Right renal pelvis (tissue), 4 donors: ENCODE data around the gene CILP. TPM values are rescaled to one million over a fixed set of nuclear protein-coding genes. Genes with fewer than 3 reads are reported as not detected.
"Not testable (repeated sequence)": the region's sequence is repeated elsewhere in the genome, so short reads cannot be mapped to it uniquely, and the experiment has no call there.

Experiments
- DNase-seq, 4 donors: peaks; one replicate each; pipeline ENCODE4 v3.0.0-alpha.2; 2013; ENCODE audit warnings: low read depth in 4 of 4, low spot score in 3 of 4, missing footprints in 1 of 4
- polyA plus RNA-seq, 4 donors: library from polyadenylated mRNA; unstranded; fragments of 120-200 nt; gene quantifications; one replicate each; pipeline ENCODE4 v1.2.1, GENCODE V29; 2013; ENCODE audit not compliant: insufficient read length in 4 of 4

CILP gene
- polyA plus RNA-seq, 4 donors: 3.1 to 4.3 (median 3.8) TPM

DNA sequence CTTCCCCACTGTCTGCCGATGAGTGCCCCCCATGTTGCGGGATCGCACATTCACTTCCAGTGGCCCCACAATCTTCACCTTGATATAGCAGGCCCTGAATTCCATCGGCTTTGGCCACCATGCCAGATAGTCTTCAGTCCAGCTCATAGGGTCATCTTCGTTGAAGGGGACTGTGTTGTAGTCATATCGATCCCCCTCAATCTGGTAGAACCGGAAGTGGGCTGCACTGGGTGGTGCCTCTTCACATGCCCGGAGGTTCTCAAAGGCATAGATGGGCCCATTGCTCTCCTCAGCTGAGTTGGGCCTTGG, 14.0 kb downstream of the CILP start:
- no peak for DNase-seq

DNA sequence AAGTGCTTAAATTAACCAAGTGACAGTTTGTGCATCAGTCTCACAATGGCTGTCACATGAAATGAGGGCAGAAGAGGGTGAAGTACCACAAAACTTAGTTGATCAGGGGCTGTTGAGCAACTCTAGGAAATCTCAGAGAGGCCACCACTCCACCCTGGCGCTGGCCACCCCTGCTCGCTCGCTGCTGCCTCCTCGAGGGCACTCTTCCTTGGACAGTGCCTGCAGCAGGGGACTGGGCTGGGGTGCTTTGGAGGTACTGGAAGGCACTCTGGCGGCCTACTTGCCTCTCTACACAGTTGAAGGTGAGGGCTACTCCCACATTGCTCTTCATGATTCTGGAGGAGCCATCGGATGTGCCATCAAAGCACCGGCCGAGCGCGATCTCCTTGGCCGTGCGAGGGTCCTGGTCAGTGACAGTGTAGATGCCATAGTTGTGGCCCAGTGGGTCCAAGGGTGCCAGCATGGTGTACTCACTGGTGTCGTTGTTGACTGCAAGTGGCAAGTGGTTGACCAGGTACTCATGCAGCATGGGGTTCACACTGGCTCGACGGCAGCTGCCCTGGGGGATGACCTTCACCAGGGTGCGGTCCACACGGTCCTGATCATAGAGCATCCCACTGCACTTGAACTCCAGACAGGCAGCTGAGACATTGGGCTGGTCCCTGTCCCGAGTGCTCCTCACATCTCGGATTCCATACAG, 14.5 kb downstream of the CILP start:
- DNase-seq: no peak

DNA sequence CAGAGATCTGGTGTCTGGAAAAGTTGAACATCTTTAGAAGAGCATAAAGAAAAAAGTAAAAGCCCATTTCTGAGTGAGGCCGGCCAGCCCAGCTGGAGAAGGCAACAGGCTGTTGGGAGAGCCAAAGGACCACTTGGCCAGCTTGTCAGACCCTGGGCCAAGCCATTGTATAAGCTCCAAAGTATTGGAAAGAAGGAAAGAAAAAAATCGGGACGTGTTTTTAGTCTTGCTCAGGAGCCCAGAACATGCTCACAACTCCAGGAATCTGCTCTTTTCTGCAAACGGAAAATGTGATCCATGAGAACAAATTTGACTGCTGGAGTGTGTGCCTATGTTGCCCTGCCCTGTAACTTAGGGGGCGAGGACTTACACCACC, 15.7 kb downstream of the CILP start:
- DNase-seq: no peak

DNA sequence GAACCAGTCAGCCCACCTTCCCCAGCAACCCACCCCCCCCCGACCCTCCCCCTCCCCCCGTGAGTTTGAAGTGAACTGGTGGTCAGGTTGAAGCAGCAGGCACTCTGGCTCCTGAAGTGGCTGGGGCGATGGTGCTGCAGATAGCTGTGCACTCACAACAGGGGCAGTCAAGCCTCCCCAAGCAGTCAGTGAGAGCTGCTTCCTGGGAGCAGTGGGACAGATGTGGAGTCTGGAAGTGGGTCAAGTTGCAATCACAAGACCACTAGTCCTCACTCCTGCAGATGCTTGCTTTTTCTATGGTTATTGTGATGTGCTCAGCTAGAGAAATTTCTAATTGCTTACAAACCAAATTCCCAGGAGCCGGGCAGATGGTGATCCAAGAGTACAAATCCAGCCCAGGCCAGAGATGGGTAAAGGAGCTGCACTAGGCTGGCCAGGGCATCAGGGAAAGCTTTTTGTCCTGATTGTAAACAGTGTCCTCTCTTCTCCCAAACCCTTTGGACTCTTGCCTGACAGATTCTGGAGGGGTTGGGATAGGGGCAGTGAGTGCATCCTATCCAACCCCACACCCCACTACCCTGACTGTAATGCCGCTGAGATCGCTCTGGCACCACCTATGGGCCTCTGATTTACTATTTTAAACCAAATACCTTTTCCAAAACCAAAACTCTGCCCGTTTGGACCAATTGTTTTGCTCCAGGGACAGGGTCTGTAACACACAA, 16.3 kb downstream of the CILP start:
- DNase-seq: no peak

DNA sequence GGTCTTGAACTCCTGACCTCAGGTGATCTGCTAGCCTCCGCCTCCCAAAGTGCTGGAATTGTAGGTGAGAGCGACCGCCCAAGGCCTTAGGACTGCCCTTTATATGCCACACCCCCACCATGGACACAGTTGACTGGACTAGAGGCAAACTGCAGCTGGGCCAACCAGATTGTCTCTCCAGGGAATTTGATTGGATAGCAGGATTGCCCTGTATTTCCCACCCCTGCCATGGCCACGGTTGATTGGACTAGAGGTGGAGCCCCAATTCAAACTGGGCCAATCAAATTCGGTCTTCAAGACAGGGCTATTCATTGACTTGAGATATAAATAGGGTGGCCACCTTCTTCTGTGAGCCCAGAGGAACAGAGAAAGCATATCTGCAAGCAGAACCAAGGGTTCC, 19.3 kb downstream of the CILP start:
- DNase-seq: no peak

DNA sequence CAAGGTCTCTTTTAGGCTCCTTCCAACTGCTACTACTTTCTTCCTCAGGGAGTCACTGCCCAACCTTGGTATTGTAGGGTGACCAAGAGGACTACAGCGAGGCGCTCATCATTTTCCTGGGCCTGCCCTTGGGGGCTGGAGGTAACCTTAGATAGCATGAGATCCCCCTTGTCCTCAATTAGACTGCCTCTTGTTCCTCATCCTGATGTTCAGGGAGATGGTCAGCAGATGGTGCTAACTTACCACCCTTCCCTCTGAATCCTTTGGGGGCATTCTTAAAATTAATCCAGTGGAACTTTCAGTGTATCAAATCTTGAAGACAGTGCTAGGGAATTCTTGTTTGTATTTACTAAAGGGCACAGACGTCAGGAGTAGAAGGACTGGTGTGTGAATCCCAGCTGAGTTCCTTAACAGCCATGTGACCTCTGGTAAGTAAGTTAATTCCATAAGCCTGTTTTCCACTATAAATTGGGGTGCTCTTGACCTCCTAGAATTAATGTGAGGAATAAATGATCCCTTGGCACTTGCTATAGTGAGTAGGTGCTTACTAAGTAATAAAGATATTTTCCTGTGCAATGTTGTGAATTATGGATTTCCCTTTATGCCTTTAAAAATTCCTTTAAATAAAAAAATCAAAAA, 22.1 kb downstream of the CILP start:
- peak in 1 of 4 donors; percentile 48 for DNase-seq

DNA sequence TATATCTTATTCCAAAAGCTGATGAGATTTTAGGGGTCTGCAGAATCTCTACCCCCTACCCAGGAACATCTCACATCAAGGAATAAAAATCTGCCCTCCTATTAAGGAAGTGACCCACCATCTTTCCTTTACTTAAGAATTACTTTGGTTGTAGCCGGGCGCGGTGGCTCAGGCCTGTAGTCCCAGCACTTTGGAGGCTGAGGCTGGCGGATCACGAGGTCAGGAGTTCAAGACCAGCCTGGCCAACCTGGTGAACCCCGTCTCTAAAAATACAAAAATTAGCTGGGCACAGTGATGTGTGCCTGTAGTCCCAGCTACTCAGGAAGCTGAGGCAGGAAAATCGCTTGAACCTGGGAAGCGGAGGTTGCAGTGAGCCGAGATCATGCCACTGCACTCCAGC, 22.8 kb downstream of the CILP start:
- not testable (repeated sequence) for DNase-seq

DNA sequence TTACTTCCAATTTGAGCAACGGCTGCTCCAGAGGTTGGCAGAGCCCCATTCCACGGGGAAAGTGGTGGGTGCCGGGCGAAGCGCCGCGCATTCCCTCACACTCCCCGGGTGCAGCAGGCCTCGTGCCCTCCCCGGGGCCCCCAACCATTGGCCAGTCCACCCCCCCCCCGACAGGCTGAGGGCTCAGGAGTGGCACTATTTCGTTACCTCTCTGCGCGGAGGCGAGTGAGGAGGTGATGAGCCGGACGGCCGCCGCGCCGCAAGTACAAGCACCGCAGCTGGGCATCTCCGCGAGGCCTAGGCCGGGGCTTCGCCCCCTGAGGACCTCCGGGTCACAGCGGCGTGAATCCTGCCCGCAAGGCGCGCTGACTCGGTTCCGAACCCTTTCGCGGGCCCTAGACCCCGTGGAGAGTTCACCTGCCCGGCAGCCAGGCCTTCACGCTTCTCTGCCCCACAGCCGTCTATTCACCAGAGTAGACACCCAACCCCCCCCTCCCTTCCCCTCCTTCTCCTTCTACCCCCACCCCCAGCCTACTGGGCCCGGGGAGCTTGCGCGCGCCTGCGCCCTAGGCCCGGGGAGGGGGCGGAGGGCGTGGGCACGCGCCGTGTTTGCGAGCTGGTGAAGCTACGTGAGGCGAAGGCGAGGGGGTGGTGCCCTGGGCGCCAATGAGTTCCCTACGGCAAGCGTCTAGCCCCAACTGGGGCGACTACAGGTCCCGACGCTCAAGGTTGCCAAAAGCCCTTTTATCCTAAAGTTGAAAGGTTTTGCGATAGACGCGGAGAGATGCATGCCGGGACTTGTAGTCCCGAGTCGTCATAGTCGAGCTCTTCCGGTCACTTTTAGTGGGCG, 26.2 kb downstream of the CILP start, which contains the start of gene CLPX:
Gene CLPX (minus strand): TSS at position 475 of the 850 bp plus-strand sequence. CDS start 189 bp downstream, at position 286.
- DNase-seq: peak; percentile 84 to 94 (median 88)

DNA sequence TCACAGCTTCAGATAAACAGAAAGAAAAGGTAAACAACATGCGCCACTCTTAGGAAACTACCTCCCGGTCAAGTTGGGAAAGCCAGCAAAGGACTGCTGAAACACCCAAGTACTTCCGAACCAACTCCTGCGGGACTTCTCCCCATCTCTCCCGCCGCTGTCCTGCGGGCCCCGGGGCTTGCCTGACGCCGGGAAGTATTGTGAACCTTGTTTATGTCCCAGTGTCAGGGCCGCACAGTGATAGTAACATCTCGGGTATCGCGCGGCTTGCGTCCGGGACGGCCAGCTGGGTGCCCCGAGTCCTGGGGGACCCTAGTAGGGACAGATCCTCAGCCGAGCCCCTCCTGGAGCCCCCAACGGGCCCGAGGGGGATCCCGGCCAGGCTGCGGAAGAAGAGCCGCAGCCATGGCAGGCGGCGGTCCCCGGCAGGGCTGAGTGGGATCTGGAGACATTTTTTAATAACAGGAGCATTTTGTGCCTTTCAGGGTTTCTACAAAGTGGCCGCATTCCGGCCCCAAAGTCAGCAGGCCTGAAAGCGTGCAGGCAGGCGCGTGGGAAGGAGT, 26.9 kb downstream of the CILP start:
- peak in 2 of 4 donors; percentile 31 to 54 for DNase-seq

DNA sequence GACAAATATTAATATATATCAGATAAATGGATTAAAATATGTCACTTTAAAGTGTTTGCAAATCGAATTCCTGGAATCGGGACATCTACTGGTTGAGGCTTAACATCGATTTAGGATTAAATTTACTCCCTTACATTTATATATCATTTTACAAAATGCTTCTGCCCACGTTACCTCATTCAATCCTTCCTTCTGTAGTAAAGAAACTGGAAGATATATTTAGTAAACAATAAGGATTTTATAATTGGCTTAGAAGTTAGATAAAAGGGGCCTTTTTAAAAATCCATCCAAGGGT, 27.5 kb downstream of the CILP start:
- DNase-seq: no peak

DNA sequence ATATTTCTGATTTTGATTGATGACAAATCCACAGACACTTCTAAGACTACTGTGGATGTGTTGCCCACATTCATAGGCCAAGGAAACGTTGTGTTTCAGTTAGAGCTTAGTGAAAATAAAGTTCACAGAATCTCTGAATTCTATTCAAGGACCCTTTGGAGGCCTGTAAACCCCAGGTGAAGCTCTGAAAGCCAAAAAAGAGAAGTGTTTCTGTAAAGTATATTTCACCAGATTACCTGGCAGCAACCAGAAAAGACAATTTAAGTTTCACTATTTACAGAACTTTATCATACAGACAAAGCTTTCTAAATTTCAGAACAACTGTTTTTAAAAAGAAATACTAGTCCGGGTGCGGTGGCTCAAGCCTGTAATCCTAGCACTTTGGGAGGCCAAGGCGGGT, 28.7 kb downstream of the CILP start:
- DNase-seq: no peak

DNA sequence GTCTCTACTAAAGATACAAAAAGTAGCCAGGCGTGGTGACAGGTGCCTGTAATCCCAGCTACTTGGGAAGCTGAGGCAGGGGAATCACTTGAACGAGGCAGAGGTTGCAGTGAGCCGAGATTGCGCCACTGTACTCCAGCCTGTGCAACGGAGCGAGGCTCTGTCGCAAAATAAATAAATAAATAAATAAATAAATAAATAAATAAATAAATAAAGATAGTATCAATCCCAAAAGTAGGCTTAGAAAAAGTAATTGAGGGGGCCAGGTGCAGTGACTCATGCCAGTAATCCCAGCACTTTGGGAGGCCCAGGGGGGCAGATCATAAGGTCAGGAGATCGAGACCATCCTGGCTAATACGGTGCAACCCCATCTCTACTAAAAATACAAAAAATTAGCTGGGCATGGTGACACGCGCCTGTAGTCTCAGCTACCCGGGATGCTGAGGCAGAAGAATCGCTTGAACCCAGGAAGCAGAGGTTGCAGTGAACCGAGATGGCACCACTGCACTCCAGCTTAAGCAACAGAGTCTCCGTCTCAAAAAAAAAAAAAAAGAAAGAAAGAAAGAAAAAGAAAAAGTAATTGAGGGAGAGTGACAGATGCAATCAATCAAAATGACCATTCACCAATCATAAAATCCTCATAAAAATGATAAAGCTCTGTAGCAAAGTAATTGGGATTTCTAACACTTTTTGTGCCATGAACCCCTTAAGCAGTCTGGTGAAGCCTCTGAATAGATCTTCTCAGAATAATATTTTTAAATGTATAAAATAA, 29.5 kb downstream of the CILP start:
- DNase-seq: not testable (repeated sequence)

DNA sequence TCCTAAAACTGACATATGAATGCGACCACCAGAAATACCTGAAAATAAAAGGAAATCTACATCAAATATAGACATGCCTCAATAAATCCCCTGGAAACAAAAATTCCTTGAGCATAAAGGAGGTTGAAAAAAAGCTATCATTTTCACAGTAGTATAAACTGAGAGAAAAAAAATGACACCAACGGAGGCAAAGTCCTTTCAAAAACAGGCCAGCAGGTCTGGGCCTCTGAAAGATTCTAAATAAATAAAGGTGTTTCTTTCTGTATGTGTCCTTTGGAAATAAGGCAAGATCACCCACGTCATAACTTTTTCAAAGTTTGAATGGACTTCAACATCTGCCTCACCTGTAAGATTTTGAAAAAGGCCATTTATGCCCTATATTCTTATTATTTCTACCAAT, 31.1 kb downstream of the CILP start:
- DNase-seq: no peak

DNA sequence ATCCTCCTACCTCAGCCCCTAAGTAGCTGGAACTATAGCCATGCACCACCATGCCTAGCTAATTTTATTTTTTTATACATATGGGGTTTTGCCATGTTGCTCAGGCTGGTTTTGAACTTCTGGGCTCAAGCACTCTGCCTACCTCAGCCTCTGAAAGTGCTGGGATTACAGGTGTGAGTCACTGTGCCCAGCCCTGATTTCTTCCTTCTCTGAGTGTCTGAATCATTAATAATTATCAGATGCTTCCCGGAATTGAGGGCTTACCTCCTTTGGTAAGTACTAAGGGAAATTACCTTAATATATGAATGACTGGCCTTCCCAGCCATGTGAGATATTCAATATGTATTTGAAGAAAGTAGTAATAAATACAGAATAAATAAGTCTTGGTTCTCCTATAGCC, 33.4 kb downstream of the CILP start:
- DNase-seq: no peak

DNA sequence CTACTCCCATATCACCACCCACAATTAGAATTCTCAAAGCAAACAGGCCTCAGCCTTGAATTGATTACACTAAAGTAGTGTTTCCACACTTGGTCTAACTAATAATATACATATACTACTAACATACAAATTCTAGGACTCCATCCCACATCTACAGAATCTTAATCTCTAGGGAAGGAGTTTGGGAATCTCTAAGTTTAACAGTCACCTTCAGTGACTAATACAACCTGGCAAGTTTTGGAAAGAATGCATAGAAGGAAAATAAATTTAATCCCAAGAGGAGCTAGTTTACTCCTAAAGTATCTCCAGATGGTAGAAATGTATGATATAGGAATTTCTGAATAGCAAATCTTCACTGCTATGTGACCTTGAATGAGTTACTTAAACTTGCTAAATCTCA, 35.2 kb downstream of the CILP start:
- DNase-seq: no peak

DNA sequence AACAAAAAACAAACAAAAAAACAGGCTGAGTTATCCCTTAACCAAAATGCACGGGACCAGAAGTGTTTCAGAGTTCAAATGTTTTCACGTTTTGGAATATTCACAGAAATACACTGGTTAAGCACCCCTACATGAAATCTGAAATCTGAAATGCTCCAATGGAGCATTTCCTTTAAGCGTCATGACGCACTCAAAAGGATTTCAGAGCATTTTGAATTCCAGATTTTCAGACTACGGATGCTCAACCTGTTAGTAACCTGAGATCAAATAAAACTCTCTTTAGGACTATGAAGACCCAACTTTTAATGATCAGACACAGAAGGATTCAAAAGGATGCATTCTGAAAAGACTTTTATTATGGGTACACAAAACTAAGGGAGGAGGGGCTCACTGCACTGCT, 35.8 kb downstream of the CILP start:
- no peak for DNase-seq

DNA sequence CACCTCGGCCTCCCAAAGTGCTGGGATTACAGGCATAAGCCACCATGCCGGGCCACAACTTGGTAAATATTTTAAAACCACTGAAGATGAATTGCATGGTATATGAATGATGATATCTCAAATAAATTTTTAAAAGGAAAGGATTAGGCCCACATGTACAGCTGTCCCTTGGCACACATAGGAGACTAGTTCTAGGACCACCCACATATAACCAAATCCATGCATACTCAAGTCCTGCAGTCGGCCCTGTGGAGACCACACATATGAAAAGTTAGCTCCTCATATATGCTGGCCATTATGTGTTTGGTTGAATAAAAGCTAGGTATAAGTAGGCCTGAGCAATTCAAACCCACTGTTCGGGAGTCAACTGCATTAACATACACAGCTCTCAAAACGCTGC, 36.8 kb downstream of the CILP start:
- DNase-seq: no peak

DNA sequence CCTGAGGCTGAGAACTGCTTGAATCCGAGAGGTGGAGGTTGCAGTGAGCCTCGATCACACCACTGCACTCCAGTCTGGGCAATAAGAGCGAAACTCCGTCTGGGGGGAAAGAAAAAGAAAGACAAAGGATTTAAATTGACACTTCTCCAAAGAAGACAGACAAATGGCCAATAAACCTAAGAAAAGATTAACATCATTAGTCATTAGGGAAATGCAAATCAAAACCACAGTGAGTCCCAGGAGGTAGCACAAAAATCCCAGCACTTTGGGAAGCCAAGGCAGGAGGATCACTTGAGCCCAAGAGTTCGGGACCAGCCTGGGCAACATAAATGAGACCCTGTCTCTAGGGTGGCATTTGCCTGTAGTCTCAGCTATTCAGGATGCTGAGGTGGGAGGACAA, 38.7 kb downstream of the CILP start:
- no peak for DNase-seq

DNA sequence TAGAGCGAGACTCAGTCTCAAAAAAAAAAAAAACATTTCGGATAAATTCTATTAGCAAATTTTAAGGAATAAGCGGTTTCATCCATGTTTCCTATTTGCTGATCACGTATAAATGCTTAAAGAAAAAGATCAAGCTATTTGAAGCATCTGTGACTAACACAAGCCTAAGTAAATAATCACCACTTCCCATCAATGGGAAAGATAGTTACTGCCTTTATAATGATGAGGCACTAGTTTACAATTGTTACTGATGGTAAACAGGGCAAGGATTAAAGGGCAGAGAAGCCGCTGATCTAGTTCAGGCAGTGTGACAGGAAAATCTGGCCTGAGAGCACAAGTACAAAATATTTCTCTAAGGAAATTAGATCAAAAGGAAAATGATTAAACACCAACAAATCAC, 39.8 kb downstream of the CILP start:
- no peak for DNase-seq

DNA sequence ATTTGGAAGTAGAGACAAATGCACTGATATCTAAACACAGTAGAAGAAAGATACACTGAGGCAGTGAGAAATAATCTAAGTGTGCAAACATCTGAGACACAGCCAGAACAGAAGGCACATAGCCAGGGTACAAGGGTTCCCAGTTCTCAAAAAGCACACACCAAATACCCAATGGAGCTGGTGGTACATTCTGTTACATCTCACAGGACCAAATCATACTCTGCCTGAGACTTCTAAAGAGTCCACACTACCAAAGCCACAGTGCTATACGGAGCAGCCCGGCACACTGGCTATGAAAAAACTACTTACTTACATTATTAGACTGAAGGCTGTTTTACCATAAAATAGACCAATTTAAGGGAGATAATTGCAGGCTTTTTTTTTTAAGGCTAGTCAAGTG, 45.4 kb downstream of the CILP start:
- DNase-seq: no peak
